Kidney (tissue), 14 donors: ENCODE results near the gene ZNF462. TPM values are rescaled to one million over a fixed set of nuclear protein-coding genes. Genes with fewer than 3 reads are reported as not detected.

Experiments
- DNase-seq, 5 donors: peaks; one replicate each; pipeline ENCODE4 v3.0.0-alpha.2; 2013 to 2020
- FAIRE-seq: peaks from 2 replicates; lab custom pipeline; 2012; peaks lifted over from hg19 to GRCh38; lab: Jason Lieb, UNC
- H3K27ac ChIP-seq, 2 donors: one replicate each; pipeline ENCODE4 v1.7.0; 2013; ENCODE audit warnings: low read depth in 2 of 2, low read length in 2 of 2, inconsistent platforms in 1 of 2
- H3K27me3 ChIP-seq: one replicate; pipeline ENCODE4 v1.7.1; 2013; ENCODE audit warnings: low read length, inconsistent platforms; ENCODE audit not compliant: control insufficient read depth, insufficient read depth
- H3K36me3 ChIP-seq, 3 donors: one replicate each; pipeline versions ENCODE4 v1.7.0 to v1.7.1; 2013; ENCODE audit warnings: low read length in 3 of 3, control low read depth in 1 of 3, inconsistent platforms in 1 of 3; ENCODE audit not compliant: insufficient read depth in 3 of 3, control insufficient read depth in 2 of 3
- H3K4me1 ChIP-seq, 3 donors: one replicate each; pipeline versions ENCODE4 v1.7.0 to v1.7.1; 2013; ENCODE audit warnings: low read length in 3 of 3, inconsistent platforms in 1 of 3, low read depth in 1 of 3; ENCODE audit not compliant: control insufficient read depth in 2 of 3, insufficient read depth in 2 of 3
- H3K4me3 ChIP-seq, 3 donors: one replicate each; pipeline versions ENCODE4 v1.7.0 to v1.8.1; 2013; ENCODE audit warnings: low read length in 3 of 3, control low read depth in 1 of 3, inconsistent platforms in 1 of 3
- H3K9ac ChIP-seq, 3 donors: one replicate each; pipeline versions ENCODE4 v1.7.0 to v1.7.1; 2013; ENCODE audit warnings: low read length in 3 of 3, control low read depth in 1 of 3, inconsistent platforms in 1 of 3
- H3K9me3 ChIP-seq, 3 donors: one replicate each; pipeline versions ENCODE4 v1.7.0 to v1.7.1; 2013; ENCODE audit warnings: low read length in 3 of 3, control low read depth in 1 of 3, inconsistent platforms in 1 of 3; ENCODE audit not compliant: control insufficient read depth in 2 of 3, insufficient read depth in 1 of 3
- intact Hi-C: fragments of 100-400 bp; cut with DNase I; formaldehyde crosslinking; loops from one replicate; pipeline ENCODE4 v1.11.1; 2022
- polyA plus RNA-seq: library from polyadenylated mRNA; stranded (reverse); fragments of 350-450 nt; fragmentation: Illumina TruSeq; extraction: RNeasy Lipid Tissue Mini Kit (QIAGEN cat#74804); gene quantifications from one replicate; pipeline ENCODE4 v1.2.3, GENCODE V29; 2014; ENCODE audit warnings: low read depth, low replicate concordance; ENCODE audit not compliant: insufficient read depth
- total RNA-seq: library from RNA; stranded (reverse); fragmentation: NEBNext Ultra II Directional; extraction: Animal tissue kit (Norgen Biotek cat#: 25700); gene quantifications from one replicate; pipeline ENCODE4 v1.2.1, GENCODE V29; 2021
- TF ChIP-seq, protein P1 (sequence below): IDR thresholded peaks from 3 replicates; pipeline ENCODE4 v1.5.1; 2012; ENCODE audit warnings: mild to moderate bottlenecking, moderate library complexity, borderline replicate concordance; ENCODE audit not compliant: insufficient read depth; ENCODE audit errors: extremely low read depth
- donor health status: control.
- donor health status: control.
- donor health status: control.
- donor health status: control.
- donor health status: control.
- donor health status: DM: yes; HTN: yes; CAD: no.
- donor health status: Normal renal cell carcinoma (clear cell type).

The ZNF462 gene
- total and polyA plus RNA-seq, 2 donors from 2014 or later = 1.8 to 47.0 TPM

DNA sequence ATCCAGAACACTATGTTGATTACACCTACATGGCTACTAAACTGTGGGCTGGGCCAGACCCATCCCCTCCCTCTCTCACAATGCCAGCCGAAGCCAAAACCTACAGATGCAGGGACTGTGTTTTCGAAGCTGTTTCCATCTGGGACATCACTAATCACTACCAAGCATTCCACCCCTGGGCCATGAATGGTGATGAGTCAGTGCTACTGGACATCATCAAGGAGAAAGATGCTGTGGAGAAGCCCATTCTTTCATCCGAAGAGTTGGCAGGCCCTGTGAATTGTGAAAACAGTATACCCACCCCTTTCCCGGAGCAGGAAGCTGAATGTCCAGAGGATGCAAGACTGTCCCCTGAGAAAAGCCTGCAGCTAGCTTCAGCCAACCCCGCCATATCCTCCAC lies 65.0 kb downstream of the ZNF462 start:
- peaks cover 3 to 12% (median 10%) of the 10 kb centered on the region in 3 donors for H3K4me1 ChIP-seq
- peaks cover 22 to 65% (median 31%) of the 10 kb centered on the region in 3 donors for H3K36me3 ChIP-seq
- H3K27ac ChIP-seq = no peak overlapping the region
- DNase-seq (no peak), FAIRE-seq (no peak)
- H3K9ac ChIP-seq = no peak overlapping the region
- H3K9me3 ChIP-seq = no peaks in the 10 kb centered on the region
- TF ChIP-seq, protein P1, sequence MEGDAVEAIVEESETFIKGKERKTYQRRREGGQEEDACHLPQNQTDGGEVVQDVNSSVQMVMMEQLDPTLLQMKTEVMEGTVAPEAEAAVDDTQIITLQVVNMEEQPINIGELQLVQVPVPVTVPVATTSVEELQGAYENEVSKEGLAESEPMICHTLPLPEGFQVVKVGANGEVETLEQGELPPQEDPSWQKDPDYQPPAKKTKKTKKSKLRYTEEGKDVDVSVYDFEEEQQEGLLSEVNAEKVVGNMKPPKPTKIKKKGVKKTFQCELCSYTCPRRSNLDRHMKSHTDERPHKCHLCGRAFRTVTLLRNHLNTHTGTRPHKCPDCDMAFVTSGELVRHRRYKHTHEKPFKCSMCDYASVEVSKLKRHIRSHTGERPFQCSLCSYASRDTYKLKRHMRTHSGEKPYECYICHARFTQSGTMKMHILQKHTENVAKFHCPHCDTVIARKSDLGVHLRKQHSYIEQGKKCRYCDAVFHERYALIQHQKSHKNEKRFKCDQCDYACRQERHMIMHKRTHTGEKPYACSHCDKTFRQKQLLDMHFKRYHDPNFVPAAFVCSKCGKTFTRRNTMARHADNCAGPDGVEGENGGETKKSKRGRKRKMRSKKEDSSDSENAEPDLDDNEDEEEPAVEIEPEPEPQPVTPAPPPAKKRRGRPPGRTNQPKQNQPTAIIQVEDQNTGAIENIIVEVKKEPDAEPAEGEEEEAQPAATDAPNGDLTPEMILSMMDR = no peak
- no peak overlapping the region for H3K4me3 ChIP-seq
- intact Hi-C loops = no loop called here
- H3K27me3 ChIP-seq = no peaks in the 10 kb centered on the region

DNA sequence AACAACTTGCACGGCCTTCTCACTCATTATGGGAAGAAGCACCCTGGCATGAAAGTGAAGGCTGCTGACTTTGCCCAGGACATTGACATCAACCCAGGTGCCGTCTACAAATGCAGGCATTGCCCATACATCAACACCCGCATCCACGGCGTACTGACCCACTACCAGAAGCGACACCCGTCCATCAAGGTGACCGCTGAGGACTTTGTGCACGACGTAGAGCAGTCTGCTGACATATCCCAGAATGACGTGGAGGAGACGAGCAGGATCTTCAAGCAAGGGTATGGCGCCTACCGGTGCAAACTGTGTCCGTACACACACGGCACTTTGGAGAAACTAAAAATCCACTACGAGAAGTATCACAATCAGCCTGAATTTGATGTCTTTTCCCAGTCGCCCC lies 65.4 kb downstream of the ZNF462 start:
- peaks cover 22 to 65% (median 31%) of the 10 kb centered on the region in 3 donors for H3K36me3 ChIP-seq
- no peaks in the 10 kb centered on the region for H3K9me3 ChIP-seq
- H3K27me3 ChIP-seq = no peaks in the 10 kb centered on the region
- TF ChIP-seq, protein P1 = no peak
- FAIRE-seq = no peak
- H3K27ac ChIP-seq = no peak overlapping the region
- DNase-seq = peak in 1 of 5 donors; percentile 57
- no peak overlapping the region for H3K4me3 ChIP-seq
- intact Hi-C loops = no loop called here
- no peak overlapping the region for H3K9ac ChIP-seq
- H3K4me1 ChIP-seq = peaks cover 3 to 10% (median 9%) of the 10 kb centered on the region in 3 donors

DNA sequence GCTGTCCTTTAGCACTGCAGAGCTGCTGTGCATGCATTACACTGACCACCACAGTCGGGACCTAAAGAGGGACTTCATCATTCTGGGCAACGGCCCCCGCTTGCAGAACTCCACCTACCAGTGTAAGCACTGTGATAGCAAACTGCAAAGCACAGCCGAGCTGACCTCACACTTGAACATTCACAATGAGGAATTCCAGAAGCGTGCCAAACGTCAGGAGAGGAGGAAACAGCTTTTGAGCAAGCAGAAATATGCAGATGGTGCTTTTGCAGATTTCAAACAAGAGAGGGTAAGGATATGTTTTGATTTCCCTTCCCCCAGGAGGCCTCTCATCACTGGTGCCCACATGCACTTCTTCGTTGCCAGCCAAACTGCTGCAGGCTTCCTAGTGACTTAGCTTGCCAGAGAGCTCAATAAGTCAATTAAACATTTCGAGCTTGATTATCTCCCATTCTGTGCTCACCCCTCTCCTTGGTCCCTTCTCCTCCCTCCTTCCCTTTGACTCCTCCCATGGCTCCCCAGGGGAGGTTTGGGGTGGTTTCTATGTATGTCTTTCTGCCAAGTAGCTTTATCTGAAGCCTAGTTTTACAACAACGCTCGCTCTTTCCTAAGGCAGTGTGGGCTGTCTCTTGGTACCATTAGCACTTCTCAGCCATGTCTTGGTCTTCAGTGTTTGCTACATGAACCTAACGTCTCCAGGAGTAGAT lies 66.7 kb downstream of the ZNF462 start:
- H3K36me3 ChIP-seq = peaks cover 23 to 55% (median 28%) of the 10 kb centered on the region in 3 donors
- intact Hi-C loops = no loop called here
- DNase-seq (peak in 1 of 5 donors; percentile 17), FAIRE-seq (no peak)
- no peak overlapping the region for H3K9ac ChIP-seq
- H3K4me3 ChIP-seq = no peak overlapping the region
- H3K27ac ChIP-seq = no peak overlapping the region
- TF ChIP-seq, protein P1 = no peak
- no peaks in the 10 kb centered on the region for H3K27me3 ChIP-seq
- H3K9me3 ChIP-seq = no peaks in the 10 kb centered on the region
- peaks cover 3 to 10% (median 9%) of the 10 kb centered on the region in 3 donors for H3K4me1 ChIP-seq
